B cell (primary cell): Measurements from ENCODE around the gene MYO1H. TPM values are rescaled to one million over a fixed set of nuclear protein-coding genes. Genes with fewer than 3 reads are reported as not detected.

Source experiments
- ATAC-seq: fragments of 200-7000 bp; cut with Tn5 transposase; one replicate; pipeline ENCODE4 v1.10.0; 2021; ENCODE audit warnings: low read depth, mild to moderate bottlenecking, moderate number of reproducible peaks, moderate library complexity
- CTCF ChIA-PET: fragments of 350-600 bp; sonication (Branson Sonifier 250); formaldehyde crosslinking; loops from one replicate; lab custom pipeline; 2021; ENCODE audit warnings: antibody characterized with exemption, inconsistent platforms; lab: Charles Lee
- POLR2A ChIA-PET: fragments of 350-600 bp; sonication (Branson Sonifier 250); formaldehyde crosslinking; loops from one replicate; lab custom pipeline; 2021; ENCODE audit warnings: antibody characterized with exemption; lab: Charles Lee
- DNase-seq: peaks from one replicate; pipeline ENCODE4 v3.0.0; 2013
- H2AFZ ChIP-seq: 2 replicates; pipeline ENCODE4 v1.6.1; 2012; ENCODE audit warnings: mild to moderate bottlenecking, low read depth, low read length; ENCODE audit not compliant: insufficient read depth, poor library complexity, severe bottlenecking
- H3K27ac ChIP-seq, 2 donors: 1 replicate in 1 of 2; 2 replicates in 1 of 2; pipeline ENCODE4 v1.5.1; 2012 to 2013; ENCODE audit warnings: low read length in 2 of 2, mild to moderate bottlenecking in 2 of 2, moderate library complexity in 1 of 2
- H3K27me3 ChIP-seq, 4 experiments: fragments of 200-600 bp in 1 of 4; sonication (generic) in 1 of 4; replicated peaks in 1 of 4; 1 replicate in 2 of 4; 2 replicates in 2 of 4; pipeline versions ENCODE4 v1.6.1 to v1.7.0; 2013 to 2016; ENCODE audit warnings: low read length in 3 of 4, mild to moderate bottlenecking in 2 of 4, mixed read lengths in 1 of 4, moderate library complexity in 1 of 4; ENCODE audit not compliant: insufficient read depth in 4 of 4, control insufficient read depth in 3 of 4; ENCODE audit errors: control extremely low read depth in 1 of 4
- H3K36me3 ChIP-seq, 2 experiments: replicated peaks in 1 of 2; 1 replicate in 1 of 2; 2 replicates in 1 of 2; pipeline versions ENCODE4 v1.6.1 to v1.7.1; 2013; ENCODE audit warnings: low read length in 1 of 2; ENCODE audit not compliant: insufficient read depth in 2 of 2, control insufficient read depth in 1 of 2; ENCODE audit errors: control extremely low read depth in 1 of 2, extremely low read depth in 1 of 2
- H3K4me1 ChIP-seq, 2 donors: fragments of 200-600 bp in 1 of 2; sonication (generic) in 1 of 2; 1 replicate in 1 of 2; 2 replicates in 1 of 2; pipeline versions ENCODE4 v1.5.1 to v1.6.1; 2013 to 2017; ENCODE audit warnings: low read length in 2 of 2; ENCODE audit not compliant: control insufficient read depth in 2 of 2, insufficient read depth in 2 of 2
- H3K4me2 ChIP-seq: replicated peaks from 2 replicates; pipeline ENCODE3; 2012; ENCODE audit warnings: mild to moderate bottlenecking, low read depth, low read length; ENCODE audit not compliant: poor library complexity, severe bottlenecking
- H3K4me3 ChIP-seq, 5 experiments: fragments of 200-600 bp in 1 of 5; sonication (generic) in 1 of 5; 1 replicate in 3 of 5; 2 replicates in 2 of 5; pipeline versions ENCODE4 v1.5.1 to v1.7.0; 2011 to 2016; ENCODE audit warnings: low read length in 4 of 5, mild to moderate bottlenecking in 4 of 5, low read depth in 2 of 5, control low read depth in 1 of 5, moderate library complexity in 1 of 5; ENCODE audit not compliant: insufficient read depth in 1 of 5; ENCODE audit errors: control extremely low read depth in 1 of 5, extremely low read depth in 1 of 5
- H3K79me2 ChIP-seq: fragments of 200-600 bp; sonication (generic); one replicate; pipeline ENCODE4 v1.6.0; 2016; ENCODE audit warnings: low read length; ENCODE audit not compliant: control insufficient read depth, insufficient read depth
- H3K9ac ChIP-seq: fragments of 200-600 bp; sonication (generic); 2 replicates; pipeline ENCODE4 v1.6.1; 2017; ENCODE audit warnings: mild to moderate bottlenecking, low read length, moderate library complexity
- H3K9me3 ChIP-seq, 3 donors: one replicate each; pipeline versions ENCODE4 v1.6.1 to v1.7.1; 2013; ENCODE audit warnings: low read length in 2 of 3; ENCODE audit not compliant: control insufficient read depth in 2 of 3, insufficient read depth in 1 of 3; ENCODE audit errors: control extremely low read depth in 1 of 3
- H4K20me1 ChIP-seq: 2 replicates; pipeline ENCODE4 v1.6.0; 2012; ENCODE audit warnings: mild to moderate bottlenecking, low read length; ENCODE audit not compliant: insufficient read depth, control insufficient read depth, poor library complexity, severe bottlenecking
- H3K27ac Mint-ChIP-seq: one replicate; pipeline ENCODE4 v1.8.0; 2021; ENCODE audit warnings: mixed read lengths
- H3K27me3 Mint-ChIP-seq: one replicate; pipeline ENCODE4 v1.8.0; 2021; ENCODE audit warnings: mixed read lengths
- H3K4me1 Mint-ChIP-seq: one replicate; pipeline ENCODE4 v1.8.0; 2021; ENCODE audit warnings: mixed read lengths
- H3K4me3 Mint-ChIP-seq: one replicate; pipeline ENCODE4 v1.8.0; 2021; ENCODE audit warnings: mixed read lengths
- H3K9me3 Mint-ChIP-seq: one replicate; pipeline ENCODE4 v1.8.0; 2022; ENCODE audit warnings: mixed read lengths; ENCODE audit not compliant: insufficient read depth
- CTCF ChIP-seq: fragments of 200-600 bp; IDR thresholded peaks from one replicate; pipeline ENCODE4 v1.8.0; 2022; ENCODE audit warnings: antibody characterized with exemption, mild to moderate bottlenecking
- EZH2 ChIP-seq: IDR thresholded peaks from 2 replicates; pipeline ENCODE4 v1.6.1; 2012; ENCODE audit warnings: borderline replicate concordance, low read depth, mild to moderate bottlenecking, moderate library complexity, low read length; ENCODE audit not compliant: insufficient read depth, poor library complexity, severe bottlenecking
- WGBS: methylation state at CpG from one replicate; pipeline ENCODE4 v1.1.5; 2013; ENCODE audit warnings: missing lambda C conversion rate; ENCODE audit not compliant: insufficient coverage; 5-methylcytosine and 5-hydroxymethylcytosine counted together
- intact Hi-C: fragments of 100-400 bp; cut with micrococcal nuclease; formaldehyde crosslinking; loops from one replicate; pipeline ENCODE4 v1.10.0; 2022
- polyA plus RNA-seq: library from polyadenylated mRNA; depleted of rRNA; stranded (reverse); fragments of >200 nt; gene quantifications from 2 replicates; pipeline ENCODE4 v1.2.3, GENCODE V29; 2012
- total RNA-seq, 2 donors: library from RNA; stranded (reverse); fragments of 120-200 nt in 1 of 2; gene quantifications; 1 replicate in 1 of 2; 2 replicates in 1 of 2; pipeline versions ENCODE4 v1.2.3 to v1.2.4, GENCODE V29; 2013 to 2022

MYO1H gene
- total and polyA plus RNA-seq, 2 donors (not counting 1 experiment from before 2014, with no cell fraction given), result not detected

GRCh38 chr12:109343677-109344076 lies 4.0 kb upstream of the MYO1H start:
- no peak for ATAC-seq
- Histone ChIP-seq H3K79me2 (no peaks in the 10 kb centered on the region), H2AFZ (no peak overlapping the region), H3K27ac (no peak overlapping the region), H3K36me3 (no peaks in the 10 kb centered on the region), H3K9me3 (no peaks in the 10 kb centered on the region), H3K9ac (no peak overlapping the region), H3K27me3 (peaks cover 0 to 6% (median 0%) of the 10 kb centered on the region in 4 experiments), H3K4me3 (no peak overlapping the region), H4K20me1 (no peaks in the 10 kb centered on the region), H3K4me2 (no peak overlapping the region), H3K4me1 (no peaks in the 10 kb centered on the region)
- intact Hi-C loops, result no loop called here
- no peak for DNase-seq
- TF ChIP-seq CTCF (no peak), EZH2 (no peak)
- H3K9me3 Mint-ChIP-seq, result no peaks in the 10 kb centered on the region
- no peak overlapping the region for H3K4me3 Mint-ChIP-seq
- ChIA-PET POLR2A (no interaction called here), CTCF (no interaction called here)
- WGBS, result 83% methylated on average over 1 of the region's 2 CpGs
- H3K4me1 Mint-ChIP-seq, result no peaks in the 10 kb centered on the region
- no peak overlapping the region for H3K27ac Mint-ChIP-seq
- H3K27me3 Mint-ChIP-seq, result peaks cover 26% of the 10 kb centered on the region

- ATAC-seq, result no peak
- Histone ChIP-seq H3K4me1 (no peaks in the 10 kb centered on the region), H4K20me1 (no peaks in the 10 kb centered on the region), H3K4me3 (no peak overlapping the region), H3K79me2 (no peaks in the 10 kb centered on the region), H3K36me3 (no peaks in the 10 kb centered on the region), H3K4me2 (no peak overlapping the region), H3K9ac (no peak overlapping the region), H3K27ac (no peak overlapping the region), H3K27me3 (peaks cover 0 to 6% (median 0%) of the 10 kb centered on the region in 4 experiments), H3K9me3 (no peaks in the 10 kb centered on the region), H2AFZ (no peak overlapping the region)
- no peaks in the 10 kb centered on the region for H3K9me3 Mint-ChIP-seq
- WGBS, result no CpG with 5 or more reads among the region's 2 CpGs
- no peak for DNase-seq
- CTCF ChIA-PET, result no interaction called here
- POLR2A ChIA-PET, result no interaction called here
- intact Hi-C loops, result no loop called here
- H3K4me1 Mint-ChIP-seq, result no peaks in the 10 kb centered on the region
- no peak for TF ChIP-seq EZH2
- TF ChIP-seq CTCF, result no peak
- peaks cover 21% of the 10 kb centered on the region for H3K27me3 Mint-ChIP-seq
- H3K4me3 Mint-ChIP-seq, result no peak overlapping the region
- no peak overlapping the region for H3K27ac Mint-ChIP-seq
Measured at GRCh38 chr12:109345428-109345827, 2.3 kb upstream of the MYO1H start.
